CD4-positive, alpha-beta T cell (primary cell): ENCODE results near the gene NID2. TPM values are rescaled to one million over a fixed set of nuclear protein-coding genes. Genes with fewer than 3 reads are reported as not detected.

Source experiments
- ATAC-seq: fragments of 200-7000 bp; cut with Tn5 transposase; one replicate; pipeline ENCODE4 v1.10.0; 2022; ENCODE audit warnings: mild to moderate bottlenecking; ENCODE audit not compliant: poor library complexity
- CTCF ChIA-PET: fragments of 350-600 bp; sonication (Branson Sonifier 250); formaldehyde crosslinking; loops from one replicate; lab custom pipeline; 2021; ENCODE audit warnings: antibody characterized with exemption, inconsistent platforms; lab: Charles Lee
- POLR2A ChIA-PET: fragments of 350-600 bp; sonication (Branson Sonifier 250); formaldehyde crosslinking; loops from one replicate; lab custom pipeline; 2021; ENCODE audit warnings: antibody characterized with exemption, inconsistent platforms; lab: Charles Lee
- DNase-seq, 14 experiments: peaks; one replicate each; pipeline ENCODE4 v3.0.0-alpha.2; 2013 to 2020; ENCODE audit warnings: mixed read lengths in 2 of 14
- H3K27ac ChIP-seq, 2 donors: one replicate each; pipeline versions ENCODE4 v1.5.1 to v1.7.0; 2013; ENCODE audit warnings: low read length in 2 of 2, low read depth in 1 of 2, mild to moderate bottlenecking in 1 of 2
- H3K27me3 ChIP-seq, 2 experiments: 1 replicate in 1 of 2; 2 replicates in 1 of 2; pipeline versions ENCODE4 v1.6.1 to v1.7.0; 2013; ENCODE audit warnings: low read length in 2 of 2, control low read depth in 1 of 2, mild to moderate bottlenecking in 1 of 2, moderate library complexity in 1 of 2; ENCODE audit not compliant: insufficient read depth in 2 of 2, control insufficient read depth in 1 of 2
- H3K36me3 ChIP-seq: one replicate; pipeline ENCODE4 v1.6.1; 2013; ENCODE audit warnings: low read length, control low read depth; ENCODE audit not compliant: insufficient read depth
- H3K4me1 ChIP-seq: one replicate; pipeline ENCODE4 v1.6.1; 2013; ENCODE audit warnings: low read length, control low read depth; ENCODE audit not compliant: insufficient read depth
- H3K4me3 ChIP-seq: one replicate; pipeline ENCODE4 v1.5.1; 2013; ENCODE audit warnings: mild to moderate bottlenecking, low read length, moderate library complexity
- H3K9me3 ChIP-seq, 2 experiments: 1 replicate in 1 of 2; 2 replicates in 1 of 2; pipeline versions ENCODE4 v1.6.1 to v1.7.0; 2013; ENCODE audit warnings: low read length in 2 of 2, mild to moderate bottlenecking in 2 of 2, control low read depth in 1 of 2, moderate library complexity in 1 of 2; ENCODE audit not compliant: control insufficient read depth in 1 of 2, insufficient read depth in 1 of 2
- H3K27ac Mint-ChIP-seq: one replicate; pipeline ENCODE4 v1.8.0; 2020; ENCODE audit warnings: mixed read lengths
- H3K27me3 Mint-ChIP-seq: one replicate; pipeline ENCODE4 v1.8.0; 2021; ENCODE audit warnings: mixed read lengths
- H3K36me3 Mint-ChIP-seq: one replicate; pipeline ENCODE4 v1.8.0; 2021; ENCODE audit warnings: low read depth, mixed read lengths
- H3K4me1 Mint-ChIP-seq: one replicate; pipeline ENCODE4 v1.8.0; 2021; ENCODE audit warnings: low read depth, mixed read lengths
- H3K4me3 Mint-ChIP-seq: one replicate; pipeline ENCODE4 v1.8.0; 2020; ENCODE audit warnings: mild to moderate bottlenecking, mixed read lengths
- H3K9me3 Mint-ChIP-seq: one replicate; pipeline ENCODE4 v1.8.0; 2020; ENCODE audit warnings: mixed read lengths
- CTCF ChIP-seq: fragments of 200-600 bp; IDR thresholded peaks from one replicate; pipeline ENCODE4 v1.8.0; 2022; ENCODE audit warnings: antibody characterized with exemption, mild to moderate bottlenecking
- intact Hi-C, 2 experiments: fragments of 100-400 bp; cut with DNase I in 1 of 2; cut with micrococcal nuclease in 1 of 2; formaldehyde crosslinking; loops; one replicate each; pipeline versions ENCODE4 v1.15.1 to v1.9.0; 2023 to 2025; cut with DNase I, micrococcal nuclease
- polyA plus RNA-seq, 2 donors: library from polyadenylated mRNA; unstranded; fragments of 120-200 nt; gene quantifications; one replicate each; pipeline ENCODE4 v1.2.1, GENCODE V29; 2013
- total RNA-seq, 174 experiments: library from RNA in 2 of 174; stranded (reverse) in 2 of 174; gene quantifications; one replicate each; pipeline ENCODE4 v1.2.3 and lab custom pipeline; 2021 to 2026

Gene NID2
- total RNA-seq (under 1 TPM in 1 of 2 experiments, not detected in 1; 0.19 TPM), total RNA-seq (lab: John Stamatoyannopoulos, UW) (0 to 2.1 (median 0.08) reads per million in 172 experiments)
- 1.2 TPM for polyA plus RNA-seq (2013, experiment 1 of 2)
- polyA plus RNA-seq (2013, experiment 2 of 2) = 4.4 TPM

GRCh38 chr14:52068615-52069306, at the start of gene NID2:
Gene NID2 (minus strand): TSS chr14:52069059. CDS start chr14:52068994, 65 bp downstream.
- ChIA-PET POLR2A (no interaction called here), CTCF (interaction anchor here (1.5 kb wide), 1 partner anchor 73 kb away, joined by 3 read pairs; no protein-coding TSS in a partner anchor)
- H3K27ac ChIP-seq = no peak within 1 kb of the TSS
- no peaks in the 10 kb centered on the region for H3K36me3 ChIP-seq
- Mint-ChIP-seq H3K9me3 (no peaks in the 10 kb centered on the region), H3K36me3 (no peaks in the 10 kb centered on the region), H3K27ac (no peak within 1 kb of the TSS), H3K4me1 (peaks cover 11% of the 10 kb centered on the region), H3K4me3 (peak within 1 kb of the TSS; percentile 59), H3K27me3 (peaks cover 51% of the 10 kb centered on the region)
- H3K4me1 ChIP-seq = peaks cover 29% of the 10 kb centered on the region
- DNase-seq (peak in 6 of 14 experiments; percentile 10 to 53 (median 36)), ATAC-seq (peak; percentile 34)
- TF ChIP-seq CTCF = no peak
- intact Hi-C loops = no loop called here
- peaks cover 42 to 50% of the 10 kb centered on the region in 2 experiments for H3K27me3 ChIP-seq
- H3K9me3 ChIP-seq = peaks cover 0 to 17% of the 10 kb centered on the region in 2 experiments
- peak within 1 kb of the TSS; percentile 56 for H3K4me3 ChIP-seq

- no peak for TF ChIP-seq CTCF
- no peak overlapping the region for H3K27ac Mint-ChIP-seq
- ChIA-PET CTCF (interaction anchor here (0.7 kb wide), 1 partner anchor 8 kb away, joined by 3 read pairs; no protein-coding TSS in a partner anchor), POLR2A (no interaction called here)
- no peaks in the 10 kb centered on the region for H3K9me3 Mint-ChIP-seq
- intact Hi-C loops = no loop called here
- Histone ChIP-seq H3K36me3 (no peaks in the 10 kb centered on the region), H3K9me3 (peaks cover 0 to 3% of the 10 kb centered on the region in 2 experiments), H3K27ac (no peak overlapping the region), H3K27me3 (no peaks in the 10 kb centered on the region), H3K4me3 (no peak overlapping the region), H3K4me1 (no peaks in the 10 kb centered on the region)
- H3K27me3 Mint-ChIP-seq = no peaks in the 10 kb centered on the region
- no peak for DNase-seq
- ATAC-seq = no peak
- no peak overlapping the region for H3K4me3 Mint-ChIP-seq
- H3K4me1 Mint-ChIP-seq = no peaks in the 10 kb centered on the region
- H3K36me3 Mint-ChIP-seq = no peaks in the 10 kb centered on the region
Measured at GRCh38 chr14:52117111-52117832, 48.4 kb upstream of the NID2 start.

GRCh38 chr14:52115286-52115685, 46.4 kb upstream of the NID2 start:
- no peaks in the 10 kb centered on the region for H3K4me1 ChIP-seq
- H3K4me3 ChIP-seq = no peak overlapping the region
- H3K27ac ChIP-seq = no peak overlapping the region
- intact Hi-C loops = no loop called here
- ChIA-PET POLR2A (no interaction called here), CTCF (no interaction called here)
- no peak for TF ChIP-seq CTCF
- no peak overlapping the region for H3K27ac Mint-ChIP-seq
- ATAC-seq (no peak), DNase-seq (no peak)
- H3K4me1 Mint-ChIP-seq = no peaks in the 10 kb centered on the region
- no peaks in the 10 kb centered on the region for H3K9me3 Mint-ChIP-seq
- no peak overlapping the region for H3K4me3 Mint-ChIP-seq
- H3K27me3 ChIP-seq = no peaks in the 10 kb centered on the region
- no peaks in the 10 kb centered on the region for H3K9me3 ChIP-seq
- H3K36me3 ChIP-seq = no peaks in the 10 kb centered on the region
- no peaks in the 10 kb centered on the region for H3K36me3 Mint-ChIP-seq
- no peaks in the 10 kb centered on the region for H3K27me3 Mint-ChIP-seq
